ENCODE results near the gene SKAP1.
A peak's percentile ranks its signal among the peaks of the same experiment; 100 is the strongest.
"Not testable (repeated sequence)": the region's sequence is repeated elsewhere in the genome, so short reads cannot be mapped to it uniquely, and the experiment has no call there.

Gene SKAP1

DNA sequence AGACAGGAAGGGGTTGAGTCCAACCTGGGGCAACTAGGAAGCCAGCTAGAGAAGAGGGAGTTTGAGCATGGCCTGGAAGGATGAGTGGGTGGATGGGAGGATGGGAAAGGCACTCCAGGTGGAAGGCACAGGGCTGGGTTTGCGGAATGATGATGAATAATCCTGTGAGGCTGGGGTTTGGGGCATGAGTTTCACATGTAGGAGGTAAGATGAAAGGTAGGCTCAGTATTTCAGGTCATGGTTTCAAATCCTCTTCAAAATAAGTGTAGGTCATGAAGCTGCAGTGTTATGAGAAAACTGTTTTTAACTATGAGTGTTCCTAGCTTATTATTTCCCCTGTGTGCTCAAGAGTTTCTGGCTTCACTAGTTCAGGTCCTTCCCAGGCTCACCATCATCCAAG lies 130.3 kb downstream of the SKAP1 start:
- FAIRE-seq (peak; percentile 95), DNase-seq (ENCODE audit: insufficient read length, low spot score) (no peak)
- TF ChIP-seq PAX5 (IDR thresholded peaks at IDR 0.05; ENCODE audit: insufficient read depth, low read length, severe bottlenecking) (no peak), TAF1 (IDR thresholded peaks at IDR 0.05; ENCODE audit: low read depth, low read length) (no peak), SPI1 (IDR thresholded peaks at IDR 0.05; ENCODE audit: low read depth, low read length) (peak; percentile 89), POU2F2 (IDR thresholded peaks at IDR 0.05; ENCODE audit: low read depth, low read length) (no peak), POLR2AphosphoS5 (IDR thresholded peaks at IDR 0.05; ENCODE audit: low read depth, low read length) (no peak), POLR2A (IDR thresholded peaks at IDR 0.05; ENCODE audit: low read depth, low read length) (no peak)

DNA sequence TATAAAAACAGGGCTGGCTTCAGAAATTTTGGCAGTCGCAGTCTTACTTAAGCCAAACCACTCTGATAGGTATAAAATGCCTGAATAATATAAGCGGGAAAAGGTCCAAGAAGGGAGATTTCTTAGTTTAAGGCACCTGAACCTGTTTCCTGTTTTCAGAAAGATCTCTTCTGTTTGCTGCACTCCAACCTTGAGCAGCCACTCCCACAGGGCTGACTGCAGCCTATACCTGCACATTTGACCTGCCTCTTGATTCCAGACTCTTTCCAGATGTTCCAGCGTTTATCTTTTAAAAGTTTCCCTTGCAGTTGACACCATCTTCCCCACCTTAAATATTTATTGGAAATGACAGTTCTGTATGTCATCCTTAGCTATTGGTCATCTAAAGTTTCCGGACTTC lies 132.2 kb downstream of the SKAP1 start:
- TF ChIP-seq POLR2AphosphoS5 (IDR thresholded peaks at IDR 0.05; ENCODE audit: low read depth, low read length): no peak
- no peak for TF ChIP-seq POLR2A (IDR thresholded peaks at IDR 0.05; ENCODE audit: low read depth, low read length)
- no peak for TF ChIP-seq PAX5 (IDR thresholded peaks at IDR 0.05; ENCODE audit: insufficient read depth, low read length, severe bottlenecking)
- no peak for TF ChIP-seq TAF1 (IDR thresholded peaks at IDR 0.05; ENCODE audit: low read depth, low read length)
- TF ChIP-seq POU2F2 (IDR thresholded peaks at IDR 0.05; ENCODE audit: low read depth, low read length): no peak
- no peak for TF ChIP-seq SPI1 (IDR thresholded peaks at IDR 0.05; ENCODE audit: low read depth, low read length)
- DNase-seq (ENCODE audit: insufficient read length, low spot score) (no peak), FAIRE-seq (no peak)

DNA sequence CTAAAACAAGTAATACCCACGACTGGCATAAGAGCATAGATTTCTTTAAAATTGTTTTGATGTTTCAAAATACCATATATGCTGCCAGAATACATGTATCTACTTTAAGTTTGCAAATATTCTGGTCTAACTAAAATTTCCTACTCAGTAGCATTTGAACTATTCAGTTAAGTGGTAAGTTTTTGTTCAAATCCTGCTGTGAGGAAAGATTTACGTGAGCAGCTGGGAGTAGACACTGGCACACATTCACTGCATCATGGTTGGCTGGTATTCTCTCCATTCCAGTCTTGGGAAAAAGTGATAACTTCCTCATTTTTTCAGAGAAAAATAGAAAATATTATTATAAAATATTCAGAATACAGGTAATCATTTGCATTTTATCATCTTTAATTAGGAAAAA lies 133.6 kb downstream of the SKAP1 start:
- FAIRE-seq (no peak), DNase-seq (ENCODE audit: insufficient read length, low spot score) (no peak)
- no peak for TF ChIP-seq POLR2AphosphoS5 (IDR thresholded peaks at IDR 0.05; ENCODE audit: low read depth, low read length)
- no peak for TF ChIP-seq PAX5 (IDR thresholded peaks at IDR 0.05; ENCODE audit: insufficient read depth, low read length, severe bottlenecking)
- no peak for TF ChIP-seq POU2F2 (IDR thresholded peaks at IDR 0.05; ENCODE audit: low read depth, low read length)
- TF ChIP-seq SPI1 (IDR thresholded peaks at IDR 0.05; ENCODE audit: low read depth, low read length): no peak
- no peak for TF ChIP-seq TAF1 (IDR thresholded peaks at IDR 0.05; ENCODE audit: low read depth, low read length)
- no peak for TF ChIP-seq POLR2A (IDR thresholded peaks at IDR 0.05; ENCODE audit: low read depth, low read length)

DNA sequence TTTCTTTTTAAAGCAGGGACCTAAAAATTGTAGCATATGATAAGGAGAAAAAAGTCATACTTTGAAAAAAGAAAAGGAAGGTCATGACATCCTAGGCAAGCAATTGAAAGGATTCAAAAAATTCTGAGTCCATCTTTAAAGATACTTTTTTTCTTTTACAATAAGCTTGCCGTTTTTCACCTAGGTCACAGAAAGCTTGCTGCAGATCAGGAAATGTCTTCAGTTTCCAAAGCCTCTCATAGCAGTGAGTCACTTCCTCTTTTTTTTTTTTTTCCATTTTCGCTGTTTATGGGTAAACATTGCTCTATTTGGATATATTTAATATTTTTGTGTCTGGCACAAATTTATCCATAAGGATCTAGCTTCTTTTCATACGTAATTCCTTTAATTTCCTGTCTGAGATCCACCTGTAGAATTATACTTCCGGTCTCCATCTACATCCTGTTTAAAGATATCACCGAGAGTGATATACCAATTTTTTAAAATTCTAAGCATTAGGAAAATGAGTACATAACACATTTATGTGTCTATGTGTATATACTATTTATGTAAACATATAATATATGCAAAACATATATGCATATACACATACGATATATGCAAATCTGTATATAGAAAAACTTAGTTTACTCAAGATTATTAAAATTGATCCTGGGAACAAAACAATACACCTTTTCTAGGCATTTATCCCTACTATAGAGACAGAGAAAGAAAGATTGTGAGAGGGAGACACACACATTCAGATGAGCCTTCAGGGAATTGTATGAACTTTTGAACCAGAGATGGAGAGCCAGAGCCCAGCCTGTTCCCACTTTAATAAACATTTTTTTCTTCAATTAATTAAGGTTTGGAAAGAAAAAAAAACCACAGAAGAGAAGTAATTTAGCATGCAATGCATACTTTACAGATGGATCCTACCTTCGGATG lies 134.4 kb downstream of the SKAP1 start:
- no peak for DNase-seq (ENCODE audit: insufficient read length, low spot score)
- no peak for FAIRE-seq
- TF ChIP-seq SPI1 (IDR thresholded peaks at IDR 0.05; ENCODE audit: low read depth, low read length): peak; percentile 99
- TF ChIP-seq POLR2AphosphoS5 (IDR thresholded peaks at IDR 0.05; ENCODE audit: low read depth, low read length): no peak
- TF ChIP-seq POLR2A (IDR thresholded peaks at IDR 0.05; ENCODE audit: low read depth, low read length): no peak
- TF ChIP-seq TAF1 (IDR thresholded peaks at IDR 0.05; ENCODE audit: low read depth, low read length): no peak

DNA sequence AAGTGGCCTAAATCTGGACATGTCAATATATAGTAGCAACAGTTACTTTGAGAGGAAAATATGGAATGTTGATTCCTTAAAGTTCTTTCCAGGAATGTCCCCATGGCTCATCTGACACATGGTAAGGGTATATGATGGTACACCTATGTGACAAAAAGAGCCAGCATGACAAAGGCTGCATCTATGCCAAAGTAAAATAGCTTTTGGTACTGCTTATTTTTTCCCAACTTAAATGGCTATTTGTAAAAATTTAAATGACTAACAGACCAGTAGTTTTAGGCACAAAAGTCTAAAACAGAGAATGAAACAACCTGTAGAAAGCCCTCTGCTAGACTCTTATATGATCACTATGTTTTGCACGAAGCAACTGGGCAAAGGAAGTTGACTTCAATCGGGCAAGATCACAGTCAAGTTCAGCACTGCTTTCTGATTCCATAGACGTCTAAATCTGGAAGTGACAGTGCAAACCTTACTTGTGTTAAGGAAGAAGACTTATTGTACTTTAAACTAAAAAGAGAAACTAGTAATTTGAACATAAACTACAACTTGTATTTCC lies 135.1 kb downstream of the SKAP1 start:
- no peak for TF ChIP-seq PAX5 (IDR thresholded peaks at IDR 0.05; ENCODE audit: insufficient read depth, low read length, severe bottlenecking)
- TF ChIP-seq TAF1 (IDR thresholded peaks at IDR 0.05; ENCODE audit: low read depth, low read length): no peak
- no peak for TF ChIP-seq POU2F2 (IDR thresholded peaks at IDR 0.05; ENCODE audit: low read depth, low read length)
- no peak for TF ChIP-seq POLR2A (IDR thresholded peaks at IDR 0.05; ENCODE audit: low read depth, low read length)
- TF ChIP-seq SPI1 (IDR thresholded peaks at IDR 0.05; ENCODE audit: low read depth, low read length): no peak
- no peak for TF ChIP-seq POLR2AphosphoS5 (IDR thresholded peaks at IDR 0.05; ENCODE audit: low read depth, low read length)
- DNase-seq (ENCODE audit: insufficient read length, low spot score) (no peak), FAIRE-seq (peak; percentile 81)

DNA sequence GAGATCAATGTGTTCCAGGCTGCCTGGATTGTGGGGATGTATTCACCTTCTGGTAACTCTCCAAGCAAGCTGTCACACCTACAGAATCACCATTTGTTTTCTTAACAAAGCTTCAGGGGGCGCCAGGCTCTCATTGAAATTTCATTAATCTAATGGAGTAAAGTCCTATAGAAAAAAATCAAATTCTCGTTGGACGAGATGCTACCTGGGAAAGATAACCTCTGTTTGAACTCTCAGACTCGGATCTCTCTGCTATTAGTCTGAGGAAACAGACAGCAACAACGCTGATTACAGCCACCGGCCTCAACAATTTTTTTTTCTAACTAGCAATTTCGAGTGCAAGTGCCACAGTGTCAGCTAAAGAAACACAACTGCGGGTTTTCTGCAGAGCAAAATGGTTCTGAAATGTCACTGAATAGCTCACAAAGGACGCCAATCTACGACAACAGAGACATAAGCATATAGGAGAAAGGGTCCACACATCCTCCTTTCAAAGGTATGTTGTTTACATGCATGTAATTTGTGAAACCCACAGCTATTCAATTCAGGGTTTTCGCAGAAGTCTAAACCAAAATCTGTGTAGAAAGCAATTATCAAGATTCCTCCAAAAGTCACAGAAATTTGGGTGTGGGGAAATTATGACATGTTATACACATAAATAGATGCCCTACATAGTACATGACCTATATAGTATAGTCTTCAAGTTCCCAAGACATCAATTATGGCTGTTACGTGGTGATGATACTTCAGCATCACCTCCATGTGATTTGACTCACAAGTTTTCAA lies 135.8 kb downstream of the SKAP1 start:
- FAIRE-seq: no peak
- no peak for DNase-seq (ENCODE audit: insufficient read length, low spot score)
- TF ChIP-seq TAF1 (IDR thresholded peaks at IDR 0.05; ENCODE audit: low read depth, low read length) (no peak), POU2F2 (IDR thresholded peaks at IDR 0.05; ENCODE audit: low read depth, low read length) (no peak)

DNA sequence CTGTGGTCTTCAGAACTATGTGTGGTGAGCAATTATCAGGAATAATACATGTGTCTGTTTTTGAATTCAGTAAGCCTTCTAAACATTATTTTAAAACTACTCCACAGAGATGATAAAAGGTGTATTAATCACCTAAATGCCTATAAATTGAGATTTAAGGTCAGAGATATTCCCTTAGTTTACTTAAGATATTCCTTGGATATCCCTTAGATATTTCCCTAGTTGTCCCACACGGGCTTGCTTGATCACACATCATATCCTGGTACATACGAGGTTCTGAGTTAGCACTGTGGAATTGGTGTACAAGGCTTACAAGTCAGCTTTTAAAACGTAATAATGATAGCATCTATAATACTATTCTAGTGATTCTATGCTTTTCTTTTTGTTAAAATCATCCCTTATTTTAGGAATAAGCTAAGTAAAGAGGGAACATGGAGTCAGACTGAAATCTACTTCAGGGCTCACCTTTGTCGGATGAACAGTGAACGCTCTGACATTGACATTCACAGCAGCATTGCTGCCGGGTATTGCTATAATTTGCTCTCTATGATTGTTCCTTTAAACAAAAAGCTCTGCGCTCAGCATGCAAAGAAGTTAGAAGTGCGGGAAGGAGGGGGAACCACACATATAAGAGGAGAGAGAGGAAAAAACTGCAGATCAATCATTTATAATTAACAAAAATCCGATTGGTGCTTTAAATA lies 136.5 kb downstream of the SKAP1 start:
- peak; percentile 52 for FAIRE-seq
- TF ChIP-seq POU2F2 (IDR thresholded peaks at IDR 0.05; ENCODE audit: low read depth, low read length): no peak
- no peak for TF ChIP-seq PAX5 (IDR thresholded peaks at IDR 0.05; ENCODE audit: insufficient read depth, low read length, severe bottlenecking)
- no peak for TF ChIP-seq TAF1 (IDR thresholded peaks at IDR 0.05; ENCODE audit: low read depth, low read length)
- TF ChIP-seq POLR2AphosphoS5 (IDR thresholded peaks at IDR 0.05; ENCODE audit: low read depth, low read length): no peak
- no peak for TF ChIP-seq SPI1 (IDR thresholded peaks at IDR 0.05; ENCODE audit: low read depth, low read length)
- no peak for TF ChIP-seq POLR2A (IDR thresholded peaks at IDR 0.05; ENCODE audit: low read depth, low read length)
- DNase-seq (ENCODE audit: insufficient read length, low spot score): no peak

DNA sequence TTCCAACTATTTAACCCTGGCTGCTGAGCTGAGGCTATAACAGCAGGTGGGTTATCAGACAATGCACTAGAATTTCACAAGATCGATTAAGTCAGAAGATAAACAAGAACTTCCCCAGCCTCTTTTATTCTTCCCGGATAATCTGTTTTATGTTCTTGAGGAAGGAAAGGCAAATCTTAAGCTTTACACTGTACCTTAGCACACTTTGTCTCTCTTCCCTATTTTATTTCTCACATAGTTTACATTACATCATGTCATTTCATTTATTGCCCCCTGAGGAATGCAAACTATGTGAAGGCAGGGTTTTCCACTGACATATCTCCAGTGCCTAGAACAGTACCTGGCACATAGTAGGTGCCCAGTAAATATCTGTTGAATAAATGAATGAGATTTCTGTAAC lies 139.6 kb downstream of the SKAP1 start:
- TF ChIP-seq SPI1 (IDR thresholded peaks at IDR 0.05; ENCODE audit: low read depth, low read length) (no peak), PAX5 (IDR thresholded peaks at IDR 0.05; ENCODE audit: insufficient read depth, low read length, severe bottlenecking) (no peak), POU2F2 (IDR thresholded peaks at IDR 0.05; ENCODE audit: low read depth, low read length) (no peak), POLR2A (IDR thresholded peaks at IDR 0.05; ENCODE audit: low read depth, low read length) (no peak), POLR2AphosphoS5 (IDR thresholded peaks at IDR 0.05; ENCODE audit: low read depth, low read length) (no peak)
- DNase-seq (ENCODE audit: insufficient read length, low spot score) (no peak), FAIRE-seq (no peak)

DNA sequence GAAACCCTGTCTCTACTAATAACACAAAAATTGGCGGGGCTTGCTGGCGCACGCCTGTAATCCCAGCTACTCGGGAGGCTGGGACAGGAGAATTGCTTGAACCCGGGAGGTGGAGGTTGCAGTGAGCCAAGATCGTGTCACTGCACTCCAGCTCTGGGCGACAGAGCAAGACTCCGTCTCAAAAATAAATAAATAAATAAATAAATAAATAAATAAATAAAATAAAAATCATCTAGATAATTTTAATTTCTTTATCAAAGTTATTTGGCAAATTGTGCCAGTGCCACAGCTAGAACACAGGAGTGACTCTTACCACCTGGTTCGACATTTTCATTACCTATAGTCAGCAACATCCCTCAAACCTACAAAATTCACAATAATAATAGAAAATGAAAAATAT lies 143.1 kb downstream of the SKAP1 start:
- not testable (repeated sequence) for FAIRE-seq

More for the DNA sequence above, 143.1 kb downstream of the SKAP1 start:
- DNase-seq (ENCODE audit: insufficient read length, low spot score): not testable (repeated sequence)
